ENCODE measurements around the gene MRI1.
"Not testable (repeated sequence)": the region's sequence is repeated elsewhere in the genome, so short reads cannot be mapped to it uniquely, and the experiment has no call there.

The MRI1 gene

DNA sequence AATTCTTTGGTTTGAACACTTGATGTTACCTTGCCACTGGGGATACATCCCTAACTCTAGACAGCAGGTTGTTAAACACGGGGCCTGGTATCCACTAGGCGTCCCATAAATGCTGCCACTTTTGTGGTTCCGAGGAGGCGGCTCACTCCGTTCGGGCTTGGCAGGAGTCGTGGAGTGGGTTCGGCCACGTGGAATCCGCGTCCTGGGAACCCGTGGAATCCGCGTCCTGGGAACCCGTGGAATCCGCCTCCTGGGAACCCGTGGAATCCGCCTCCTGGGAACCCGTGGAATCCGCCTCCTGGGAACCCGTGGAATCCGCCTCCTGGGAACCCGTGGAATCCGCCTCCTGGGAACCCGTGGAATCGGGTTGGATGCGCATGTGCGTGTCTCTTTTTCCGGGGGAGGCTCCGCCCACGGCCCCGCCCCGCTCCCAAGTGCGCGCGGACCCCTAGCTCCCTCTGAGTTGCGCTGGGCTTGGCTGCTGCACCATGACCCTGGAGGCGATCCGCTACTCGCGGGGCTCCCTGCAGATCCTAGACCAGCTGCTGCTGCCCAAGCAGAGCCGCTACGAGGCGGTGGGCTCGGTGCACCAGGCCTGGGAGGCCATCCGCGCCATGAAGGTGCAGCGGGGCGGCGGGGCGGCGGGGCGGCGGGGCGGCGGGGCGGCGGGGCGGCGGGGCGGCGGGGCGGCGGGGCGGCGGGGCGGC lies at the start of gene MRI1:
MRI1 (plus strand) TSS at position 422 of the 707 bp plus-strand sequence; CDS start at position 489, 67 bp downstream.
- peak; percentile 70 for DNase-seq (ENCODE audit: low spot score)

DNA sequence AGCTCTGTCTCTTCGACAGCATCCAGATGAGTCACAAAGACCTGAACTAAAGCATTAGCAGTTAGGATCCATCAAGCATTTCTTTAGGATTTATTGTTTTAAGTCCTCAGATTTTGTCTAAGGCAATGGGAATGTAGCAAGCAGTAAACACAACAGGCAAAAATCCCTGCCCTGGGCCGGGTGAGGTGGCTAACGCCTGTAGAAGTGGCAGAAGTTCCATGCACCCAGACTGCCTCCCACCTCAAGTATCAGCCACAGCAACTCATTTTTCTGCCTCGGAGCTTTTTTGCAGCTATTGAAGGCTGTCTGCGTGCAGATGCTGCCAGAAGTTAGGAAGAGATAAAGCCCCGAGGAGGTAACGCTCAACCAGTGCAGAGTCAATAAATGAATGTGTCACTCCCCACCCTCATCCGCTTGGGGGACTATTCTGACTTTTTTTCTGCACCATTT lies 47.1 kb upstream of the MRI1 start:
- DNase-seq (ENCODE audit: low spot score) = no peak

DNA sequence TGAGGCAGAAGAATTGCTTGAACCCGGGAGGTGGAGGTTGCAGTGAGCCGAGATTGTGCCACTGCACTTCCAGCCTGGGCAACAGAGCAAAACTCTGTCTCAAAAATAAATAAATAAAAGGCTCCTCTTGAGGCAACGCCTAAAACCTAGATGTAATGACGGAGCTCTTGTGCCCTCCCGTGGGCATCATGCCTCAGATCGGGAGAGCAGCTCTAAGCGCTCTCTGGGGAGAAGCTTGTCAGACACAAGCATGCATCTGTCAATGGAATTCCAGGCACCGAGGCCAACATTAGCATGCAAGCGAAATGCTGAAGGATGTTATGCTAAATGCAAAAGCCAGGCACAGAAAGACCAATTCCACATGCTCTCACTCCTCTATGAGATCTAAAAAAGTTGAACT lies 45.6 kb upstream of the MRI1 start:
- DNase-seq (ENCODE audit: low spot score) = peak; percentile 46

DNA sequence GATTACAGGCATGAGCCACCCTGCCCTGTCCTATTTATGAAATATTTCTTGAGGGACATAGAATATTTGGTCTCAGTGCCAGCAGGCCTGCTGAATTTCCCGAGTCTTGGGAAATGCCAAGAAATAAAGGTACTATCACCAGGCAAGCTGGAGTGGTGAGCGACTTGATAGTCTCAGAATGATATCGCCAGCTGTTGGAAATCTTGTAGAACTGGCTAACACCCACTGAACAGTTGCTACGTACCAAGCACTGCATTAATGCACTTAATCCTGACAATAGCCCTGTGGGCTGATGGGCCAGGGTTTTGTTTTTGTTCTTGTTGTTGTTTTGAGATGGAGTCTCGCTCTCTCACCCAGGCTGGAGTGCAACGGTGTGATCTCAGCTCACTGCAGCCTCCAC lies 42.2 kb upstream of the MRI1 start:
- no peak for DNase-seq (ENCODE audit: low spot score)

DNA sequence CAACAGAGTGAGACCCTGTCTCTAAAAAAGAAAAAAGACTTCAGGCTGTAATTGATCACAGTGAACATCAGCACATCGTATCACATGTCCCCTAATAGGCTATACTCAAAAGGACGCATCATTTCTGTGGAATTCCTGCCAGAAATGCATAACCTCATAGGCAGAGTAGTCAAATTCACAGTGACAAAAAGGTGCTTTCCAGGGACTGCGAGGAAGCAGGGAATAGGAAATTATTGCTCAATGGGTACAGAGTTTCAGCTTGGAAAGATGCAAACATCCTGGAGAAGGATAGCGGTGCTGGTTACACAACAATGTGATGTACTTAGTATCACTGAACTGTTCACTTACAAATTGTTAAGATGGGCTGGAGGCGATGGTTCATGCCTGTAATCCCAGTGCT lies 41.1 kb upstream of the MRI1 start:
- DNase-seq (ENCODE audit: low spot score) = no peak

DNA sequence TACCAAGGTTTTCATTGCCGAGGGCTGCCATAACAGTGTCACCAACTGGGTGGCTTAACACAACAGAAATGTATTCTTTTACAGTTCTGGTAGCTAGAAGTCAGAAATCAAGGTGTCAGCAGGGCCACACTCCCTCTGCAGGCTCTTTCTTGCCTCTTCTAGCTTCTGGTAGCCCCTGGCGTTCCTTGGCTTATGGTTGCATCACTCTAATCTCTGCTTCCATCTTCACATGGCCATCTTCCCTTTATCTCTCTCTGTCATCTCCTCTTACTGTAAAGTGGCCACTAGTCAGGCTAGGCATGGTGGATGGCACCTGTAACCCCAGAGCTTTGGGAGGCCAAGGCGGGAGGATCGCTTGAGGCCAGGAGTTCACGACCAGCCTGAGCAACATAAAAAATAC lies 38.0 kb upstream of the MRI1 start:
- DNase-seq (ENCODE audit: low spot score) = no peak

DNA sequence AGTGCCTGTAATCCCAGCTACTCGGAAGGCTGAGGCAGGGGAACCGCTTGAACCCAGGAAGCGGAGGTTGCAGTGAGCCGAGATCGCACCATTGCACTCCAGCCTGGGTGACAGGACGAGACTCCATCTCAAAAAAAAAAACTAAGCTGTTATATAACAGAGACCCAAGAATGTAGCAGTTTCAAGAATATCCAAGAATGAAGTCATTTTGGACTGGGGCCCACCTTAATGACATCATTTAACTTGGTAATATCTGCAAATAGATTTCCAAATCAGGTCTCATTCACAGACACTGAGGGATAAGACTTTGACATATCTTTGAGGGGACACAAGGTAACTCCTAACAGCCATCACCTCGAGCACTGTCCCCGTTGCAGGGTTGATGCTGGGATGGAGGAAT lies 36.5 kb upstream of the MRI1 start:
- no peak for DNase-seq (ENCODE audit: low spot score)

DNA sequence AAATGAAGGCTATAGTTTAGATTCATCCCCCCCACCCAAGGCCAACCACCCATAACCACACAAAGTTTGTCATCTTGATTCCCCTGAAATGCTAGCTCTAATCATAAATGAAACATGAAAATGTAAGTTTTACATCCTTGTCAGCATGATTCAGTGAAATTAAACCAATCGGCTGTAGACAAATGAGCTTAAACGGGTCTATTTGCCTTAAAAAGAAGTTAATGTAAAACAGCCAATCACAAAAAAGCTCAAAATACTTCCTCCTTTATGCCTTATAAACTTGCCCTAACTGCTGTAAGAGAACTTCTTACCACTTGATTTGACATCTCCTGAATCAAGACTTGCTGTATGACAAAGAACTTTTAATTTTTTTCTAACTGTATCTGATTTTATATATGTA lies 34.5 kb upstream of the MRI1 start:
- DNase-seq (ENCODE audit: low spot score) = no peak

DNA sequence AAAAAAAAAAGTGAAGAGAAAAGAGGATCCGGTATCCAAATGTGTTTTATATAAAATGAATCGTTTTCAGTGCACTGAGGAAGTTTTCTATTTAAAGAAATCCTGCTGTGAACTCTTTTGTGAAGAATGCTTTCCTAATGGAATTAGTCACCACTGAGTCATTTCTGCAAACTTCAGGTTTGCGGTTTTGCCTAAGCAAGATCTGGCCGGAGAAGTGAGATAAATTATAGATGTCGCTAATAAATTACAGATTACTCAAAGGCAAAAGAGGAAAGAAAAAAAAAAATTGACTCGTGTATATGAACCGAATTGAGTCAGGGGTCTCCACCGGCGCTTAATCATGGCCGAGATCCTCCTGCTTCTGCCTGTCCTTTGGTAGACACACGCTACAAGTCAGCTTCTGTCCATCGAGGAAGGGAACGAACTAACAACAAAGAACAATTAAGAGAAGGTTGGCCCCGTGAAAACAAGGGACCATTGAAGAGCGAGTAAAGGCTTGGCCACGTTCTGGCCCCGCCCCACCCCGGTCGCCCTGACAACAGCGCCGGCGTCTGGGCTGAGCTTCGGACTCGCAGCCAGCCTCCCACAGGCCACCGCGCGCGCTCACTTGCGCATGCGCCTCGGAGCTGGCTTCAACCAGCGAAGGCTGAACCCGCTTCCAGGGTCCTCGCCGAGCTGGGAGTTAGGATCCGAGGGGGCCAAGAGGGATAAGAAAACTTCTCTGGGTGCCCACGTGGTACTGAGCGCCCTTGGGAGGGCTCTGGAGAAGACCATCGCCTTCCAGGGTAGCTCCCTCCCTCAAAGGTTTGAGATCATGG lies 33.0 kb upstream of the MRI1 start:
- DNase-seq (ENCODE audit: low spot score) = peak; percentile 93

DNA sequence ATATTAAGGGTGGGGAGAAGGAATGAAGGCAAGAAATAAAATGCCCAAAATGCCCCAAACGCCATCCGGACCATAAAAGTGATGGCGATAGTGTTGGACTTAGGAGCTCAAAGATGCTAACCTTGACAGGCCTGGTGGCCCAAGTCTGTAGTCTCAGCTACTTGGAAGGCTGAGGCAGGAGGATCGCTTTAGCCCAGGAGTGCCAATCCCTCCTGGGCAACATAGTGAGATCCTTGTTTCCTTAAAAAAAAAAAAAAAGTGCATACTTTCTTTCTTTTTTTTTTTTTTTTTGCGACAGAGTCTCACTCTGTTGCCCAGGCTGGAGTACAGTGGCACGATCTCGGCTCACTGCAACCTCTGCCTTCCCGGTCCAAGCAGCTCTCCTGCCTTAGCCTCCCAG lies 32.0 kb upstream of the MRI1 start:
- DNase-seq (ENCODE audit: low spot score) = no peak

DNA sequence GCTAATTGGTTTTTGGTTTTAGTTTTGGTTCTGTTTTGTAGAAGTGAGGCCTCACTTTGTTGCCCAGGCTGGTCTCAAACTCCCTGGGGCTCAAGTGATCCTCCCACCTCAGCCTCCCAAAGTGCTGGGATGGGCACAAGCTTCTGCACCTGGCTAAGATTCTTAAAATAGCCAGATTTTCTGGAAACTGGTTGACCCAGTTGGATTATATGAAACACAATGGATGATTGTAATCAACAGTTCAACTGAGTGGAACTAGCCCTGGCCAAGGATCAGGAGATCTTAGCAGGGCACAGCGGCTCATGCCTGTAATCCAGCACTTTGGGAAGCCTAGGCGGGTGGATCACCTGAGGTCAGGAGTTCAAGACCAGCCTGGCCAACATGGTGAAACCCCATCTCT lies 29.6 kb upstream of the MRI1 start:
- DNase-seq (ENCODE audit: low spot score) = no peak

DNA sequence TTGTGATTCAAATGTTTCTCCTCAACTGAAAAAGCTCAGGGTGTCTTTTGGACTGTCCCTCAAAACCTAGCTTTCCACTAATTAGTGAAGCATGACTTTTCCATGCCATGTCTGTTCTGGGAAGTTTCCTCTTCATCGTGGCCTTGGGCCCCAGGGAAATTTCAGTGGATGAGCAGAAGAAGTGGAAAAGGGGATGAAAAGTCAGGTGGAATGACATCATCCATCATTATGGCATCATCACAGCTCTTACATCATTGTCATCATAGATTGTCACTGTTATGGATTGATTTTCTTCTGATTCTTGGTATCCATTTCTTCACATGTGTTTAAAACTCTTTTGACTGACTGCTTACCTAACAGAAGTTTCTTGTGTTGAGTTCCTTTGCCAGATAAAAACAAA lies 26.2 kb upstream of the MRI1 start:
- DNase-seq (ENCODE audit: low spot score) = no peak

DNA sequence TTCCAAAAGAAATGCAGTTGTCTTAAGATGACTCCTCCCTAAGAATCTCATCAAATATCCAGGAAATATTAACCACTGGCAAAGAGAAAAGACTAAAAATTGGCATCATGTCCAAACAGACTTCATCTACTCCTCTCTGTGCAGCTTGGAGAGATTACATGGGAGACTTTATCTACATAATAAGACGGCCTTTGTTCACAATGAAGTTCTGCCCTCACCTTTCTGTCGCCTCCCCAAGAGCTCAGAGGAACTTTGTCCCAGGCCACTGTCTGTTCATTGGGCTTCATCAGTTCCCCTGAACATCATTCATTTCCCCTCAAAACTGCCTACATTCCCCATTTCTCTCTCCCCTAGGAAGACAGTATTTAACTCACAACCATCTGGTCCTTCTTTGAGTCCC lies 22.4 kb upstream of the MRI1 start:
- DNase-seq (ENCODE audit: low spot score) = no peak

DNA sequence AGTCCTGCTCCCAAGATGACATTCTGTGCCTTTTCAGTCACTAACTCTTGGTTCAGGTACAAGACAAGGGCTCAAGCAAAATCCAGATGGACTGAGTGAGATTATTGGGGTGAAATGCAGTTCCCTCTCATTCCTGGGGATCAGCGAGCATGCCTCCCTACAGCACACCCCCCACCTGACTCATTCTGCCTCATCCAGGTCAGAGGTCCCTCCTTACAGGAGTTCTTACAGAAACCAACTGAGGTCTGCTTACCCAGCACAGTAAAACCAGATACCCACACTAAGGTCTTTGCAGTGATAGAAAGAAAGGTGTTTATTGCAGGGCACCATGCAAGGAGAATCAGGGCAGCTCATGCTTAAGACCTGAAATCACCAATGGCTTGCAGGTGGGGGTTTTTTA lies 21.6 kb upstream of the MRI1 start:
- no peak for DNase-seq (ENCODE audit: low spot score)

DNA sequence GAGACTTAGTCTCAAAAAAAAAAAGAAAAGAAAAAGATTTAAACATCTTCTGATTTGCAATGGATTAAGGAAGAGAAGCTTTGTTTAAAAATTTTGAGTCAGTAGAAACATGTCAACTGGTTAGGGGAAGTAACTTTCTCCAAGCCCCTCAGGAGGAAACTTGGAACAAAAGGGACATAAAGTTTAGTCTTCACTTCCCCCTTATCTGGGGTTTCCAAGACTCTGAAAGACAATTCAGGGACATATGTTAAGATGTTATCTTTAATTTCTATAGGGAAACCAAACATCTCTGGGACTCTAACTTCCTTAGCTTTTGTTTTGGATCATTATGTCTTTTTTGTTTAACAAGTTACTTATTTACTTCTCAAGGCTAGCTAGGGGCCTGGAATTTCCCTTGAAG lies 20.1 kb upstream of the MRI1 start:
- no peak for DNase-seq (ENCODE audit: low spot score)

DNA sequence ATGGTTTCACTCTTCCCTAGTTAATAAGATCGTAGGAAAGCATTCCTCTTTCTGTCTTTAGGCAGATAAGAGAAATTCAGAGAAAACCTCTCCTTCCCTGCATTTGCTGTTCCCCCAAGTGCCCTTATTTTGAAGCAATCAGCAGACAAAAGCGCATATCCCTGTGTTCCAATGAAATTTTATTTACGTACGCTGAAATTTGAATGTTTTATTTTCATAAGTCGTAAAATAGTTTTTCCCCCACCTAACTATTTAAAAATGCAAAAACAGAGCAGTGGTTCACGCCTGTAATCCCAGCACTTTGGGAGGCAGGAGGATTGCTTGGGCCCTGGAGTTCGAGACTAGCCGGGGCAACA lies 17.2 kb upstream of the MRI1 start:
- no peak for DNase-seq (ENCODE audit: low spot score)

DNA sequence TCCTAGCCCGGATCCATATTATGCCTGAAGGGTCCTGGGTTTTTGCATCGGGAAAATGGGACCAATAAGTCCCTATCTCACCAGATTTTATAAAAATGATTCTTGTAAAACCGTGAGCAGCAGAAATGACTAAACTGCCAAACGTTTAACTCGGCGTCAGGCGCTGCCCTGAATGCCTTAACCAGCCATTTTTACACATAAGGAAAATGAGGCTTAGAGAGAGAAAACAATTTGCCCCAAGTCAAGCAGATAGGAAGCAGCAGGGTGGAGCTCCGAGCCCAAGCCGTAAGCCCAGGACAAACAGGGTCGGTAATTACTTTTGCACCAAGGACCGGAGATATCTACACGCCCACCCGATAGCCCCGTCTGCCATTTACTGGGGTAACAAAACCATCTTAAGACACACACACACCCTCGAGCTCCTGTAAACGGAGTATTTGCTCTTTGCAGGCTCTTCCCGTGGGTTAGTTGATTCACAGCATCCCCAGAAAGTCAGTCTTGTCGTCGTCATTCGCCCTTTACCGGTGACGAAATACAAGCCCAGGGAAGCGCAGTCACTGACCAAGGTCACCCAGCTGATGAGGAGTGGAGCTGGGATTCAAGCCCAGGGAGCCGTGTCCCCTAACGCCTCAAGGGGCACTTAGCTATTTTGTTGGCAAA lies 16.0 kb upstream of the MRI1 start:
- DNase-seq (ENCODE audit: low spot score) = no peak

DNA sequence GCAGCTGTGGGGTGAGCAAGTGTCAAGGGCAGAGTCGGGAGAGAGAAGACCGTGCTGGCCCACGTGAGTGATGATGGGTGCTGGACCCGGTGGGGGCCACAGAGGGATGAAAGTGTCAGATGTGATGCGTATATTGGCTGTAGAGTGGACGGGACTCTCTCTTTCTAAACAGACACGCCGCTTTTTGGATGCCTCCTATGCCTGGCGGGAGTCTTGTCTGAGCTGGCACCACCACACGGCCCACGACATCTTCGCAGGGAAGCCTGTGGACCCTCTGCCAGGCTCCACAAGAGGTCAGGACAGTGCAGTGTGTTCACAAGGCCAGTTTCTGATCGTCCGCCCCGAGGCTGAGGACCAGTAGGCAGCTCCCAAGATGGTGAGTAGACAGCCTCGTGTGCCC lies 12.9 kb upstream of the MRI1 start:
- DNase-seq (ENCODE audit: low spot score) = no peak

DNA sequence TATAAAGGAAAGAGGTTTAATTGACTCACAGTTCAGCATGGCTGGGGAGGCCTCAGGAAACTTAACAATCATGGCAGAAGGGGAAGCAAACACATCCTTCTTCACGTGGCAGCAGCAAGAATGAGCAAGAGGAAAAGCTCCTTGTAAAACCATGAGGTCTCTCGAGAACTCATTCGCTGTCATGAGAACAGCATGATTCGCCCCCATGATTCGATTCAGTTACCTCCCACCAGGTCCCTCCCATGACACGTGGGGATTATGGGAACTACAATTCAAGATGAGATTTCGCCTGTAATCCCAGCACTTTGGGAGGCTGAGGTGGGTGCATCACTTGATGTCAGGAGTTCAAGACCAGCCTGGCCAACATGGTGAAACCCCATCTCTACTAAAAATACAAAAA lies 10.7 kb upstream of the MRI1 start:
- DNase-seq (ENCODE audit: low spot score) = not testable (repeated sequence)

DNA sequence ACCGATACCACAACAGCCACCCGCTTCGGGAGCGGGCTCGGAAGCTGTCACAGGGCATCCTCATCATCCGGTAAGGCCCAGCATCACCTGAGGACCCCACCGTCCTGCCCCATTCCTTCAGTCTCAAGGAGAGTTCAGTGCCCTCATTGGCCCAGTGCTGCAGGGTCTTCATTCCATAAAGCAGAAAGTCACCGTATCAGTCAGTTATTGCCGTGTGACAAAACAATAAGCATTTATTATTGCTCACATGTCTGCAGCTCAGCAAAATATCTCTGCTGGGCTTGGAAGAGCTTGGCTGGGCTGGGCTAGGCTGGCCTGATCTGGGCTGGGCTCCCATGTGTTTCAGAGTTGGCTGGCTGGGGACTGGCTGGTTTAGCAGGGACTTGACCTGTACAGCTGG lies 8.1 kb upstream of the MRI1 start:
- no peak for DNase-seq (ENCODE audit: low spot score)

DNA sequence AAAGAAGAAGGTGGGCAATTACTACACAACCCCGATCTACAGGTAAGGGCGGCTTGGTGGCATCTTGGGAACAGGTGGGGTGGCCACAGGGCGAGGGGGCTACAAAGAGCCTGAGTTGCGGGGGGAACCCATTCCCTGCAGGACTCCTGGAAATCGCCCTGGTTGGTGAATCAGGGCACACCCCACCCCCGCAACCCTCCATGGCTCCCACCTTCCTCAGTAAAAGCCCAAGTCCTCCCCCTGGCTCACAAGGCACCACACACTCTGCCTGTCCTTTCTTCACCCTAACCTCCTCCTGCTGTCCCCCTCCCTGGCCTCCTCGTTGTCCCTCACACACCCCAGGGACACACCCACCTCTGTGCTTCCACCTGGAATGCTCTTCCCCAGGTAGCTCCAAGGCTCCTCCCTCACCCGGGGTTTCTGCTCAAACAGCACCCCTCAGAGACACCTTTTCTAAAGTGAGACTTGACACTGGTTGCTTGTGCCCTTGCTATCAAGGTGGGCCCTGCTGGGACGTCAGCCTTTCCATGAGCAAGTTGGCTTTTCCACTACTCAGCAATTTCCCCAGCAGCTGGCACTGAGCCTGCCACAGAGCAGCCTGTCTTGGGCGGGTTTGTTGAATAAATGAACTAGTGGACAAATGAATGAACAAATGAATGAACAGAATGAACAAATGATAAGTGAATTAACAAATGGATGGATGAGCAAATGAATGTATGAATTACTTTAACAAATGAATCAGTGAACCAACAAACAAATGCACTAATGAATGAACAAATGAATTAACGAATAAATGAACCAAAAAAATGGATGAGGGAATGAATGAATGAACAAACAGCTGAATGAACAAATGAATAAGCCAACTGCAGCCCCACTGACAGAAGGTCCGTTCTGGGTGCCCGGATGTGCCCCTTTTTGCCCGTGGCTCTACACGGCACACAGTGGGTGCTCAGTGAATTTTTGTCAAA lies 6.2 kb upstream of the MRI1 start:
- no peak for DNase-seq (ENCODE audit: low spot score)

DNA sequence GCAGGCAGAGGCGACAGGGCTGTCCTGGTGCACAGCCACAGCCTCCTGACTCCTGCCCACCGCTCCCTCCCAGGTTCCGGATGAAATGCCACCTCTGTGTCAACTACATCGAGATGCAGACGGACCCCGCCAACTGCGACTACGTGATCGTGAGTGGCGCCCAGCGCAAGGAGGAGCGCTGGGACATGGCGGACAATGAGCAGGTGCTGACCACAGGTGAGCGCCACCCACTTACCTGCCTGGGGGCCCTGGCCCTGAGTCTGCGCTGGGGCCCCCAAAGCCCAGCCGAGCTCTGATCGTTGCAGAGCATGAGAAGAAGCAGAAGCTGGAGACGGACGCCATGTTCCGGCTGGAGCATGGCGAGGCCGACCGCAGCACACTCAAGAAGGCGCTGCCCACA lies 5.5 kb upstream of the MRI1 start:
- no peak for DNase-seq (ENCODE audit: low spot score)

Data from cerebellar cortex (tissue), 1 donor.